ENCODE results near the gene AMN1. TPM values are rescaled to one million over a fixed set of nuclear protein-coding genes. Genes with fewer than 3 reads are reported as not detected.

The AMN1 gene
- total and polyA plus RNA-seq, 2 of the 4 experiments (the other 2 are of a cell fraction), result 3.4 to 5.2 TPM

GRCh38 chr12:31715283-31715825, 13.5 kb downstream of the AMN1 start:
- no peaks in the 10 kb centered on the region for H3K9me3 ChIP-seq (ENCODE audit: control insufficient read depth, insufficient read depth, low read length)
- H4K20me1 ChIP-seq (ENCODE audit: insufficient read depth, low read length), result no peaks in the 10 kb centered on the region
- no peak overlapping the region for H3K27ac ChIP-seq (ENCODE audit: insufficient read depth, low read length)
- no peak overlapping the region; the same call in 1 of the 2 replicates for H3K18ac ChIP-seq (ENCODE audit: low read depth, low read length)
- in situ Hi-C loops (cut with MboI; ENCODE audit: low sequenced_read_pairs), result no loop called here
- no peak overlapping the region for H3K23ac ChIP-seq (ENCODE audit: low read depth, low read length)
- no peak overlapping the region for H3K9ac ChIP-seq (ENCODE audit: low read depth, low read length)
- no peak overlapping the region for H2BK15ac ChIP-seq (ENCODE audit: low read depth, low read length)
- ChIA-PET CTCF (interaction anchor here (1.3 kb wide), 1 partner anchor 10 kb away, joined by 3 read pairs; no protein-coding TSS in a partner anchor), POLR2A (ENCODE audit: unreplicated experiment) (interaction anchor here (0.7 kb wide), 1 partner anchor 62 kb away, joined by 3 read pairs; no protein-coding TSS in a partner anchor)
- TF ChIP-seq RCOR1 (IDR thresholded peaks at IDR 0.05; ENCODE audit: insufficient replicate concordance, low read length) (no peak), CEBPB (IDR thresholded peaks at IDR 0.05; ENCODE audit: low read depth, low read length) (no peak), FOS (IDR thresholded peaks at IDR 0.05; ENCODE audit: low read depth, low read length) (no peak), POLR2A (IDR thresholded peaks at IDR 0.05; ENCODE audit: low read depth, low read length) (no peak), NFE2L2 (IDR thresholded peaks at IDR 0.05; ENCODE audit: low read depth, low read length) (no peak), MAZ (IDR thresholded peaks at IDR 0.05; ENCODE audit: borderline replicate concordance, low read depth, low read length) (no peak), MAFK (IDR thresholded peaks at IDR 0.05; ENCODE audit: low read depth, low read length) (no peak), MXI1 (IDR thresholded peaks at IDR 0.05; ENCODE audit: borderline replicate concordance, low read depth, low read length) (no peak), RFX5 (IDR thresholded peaks at IDR 0.05; ENCODE audit: low read depth, low read length) (no peak), SMC3 (IDR thresholded peaks at IDR 0.05; ENCODE audit: low read depth, low read length) (no peak), CHD1 (IDR thresholded peaks at IDR 0.05; ENCODE audit: low read depth, low read length) (no peak), RAD21 (IDR thresholded peaks at IDR 0.05; ENCODE audit: low read length) (no peak), CTCF (conservative IDR thresholded peaks at IDR 0.05; ENCODE audit: low read depth, low read length) (no peak), BHLHE40 (IDR thresholded peaks at IDR 0.05; ENCODE audit: low read depth, low read length) (no peak)
- TF ChIP-seq, protein P1, sequence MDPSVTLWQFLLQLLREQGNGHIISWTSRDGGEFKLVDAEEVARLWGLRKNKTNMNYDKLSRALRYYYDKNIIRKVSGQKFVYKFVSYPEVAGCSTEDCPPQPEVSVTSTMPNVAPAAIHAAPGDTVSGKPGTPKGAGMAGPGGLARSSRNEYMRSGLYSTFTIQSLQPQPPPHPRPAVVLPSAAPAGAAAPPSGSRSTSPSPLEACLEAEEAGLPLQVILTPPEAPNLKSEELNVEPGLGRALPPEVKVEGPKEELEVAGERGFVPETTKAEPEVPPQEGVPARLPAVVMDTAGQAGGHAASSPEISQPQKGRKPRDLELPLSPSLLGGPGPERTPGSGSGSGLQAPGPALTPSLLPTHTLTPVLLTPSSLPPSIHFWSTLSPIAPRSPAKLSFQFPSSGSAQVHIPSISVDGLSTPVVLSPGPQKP (IDR thresholded peaks at IDR 0.05; ENCODE audit: borderline replicate concordance, low read depth, low read length), result no peak
- TF ChIP-seq, protein P2, sequence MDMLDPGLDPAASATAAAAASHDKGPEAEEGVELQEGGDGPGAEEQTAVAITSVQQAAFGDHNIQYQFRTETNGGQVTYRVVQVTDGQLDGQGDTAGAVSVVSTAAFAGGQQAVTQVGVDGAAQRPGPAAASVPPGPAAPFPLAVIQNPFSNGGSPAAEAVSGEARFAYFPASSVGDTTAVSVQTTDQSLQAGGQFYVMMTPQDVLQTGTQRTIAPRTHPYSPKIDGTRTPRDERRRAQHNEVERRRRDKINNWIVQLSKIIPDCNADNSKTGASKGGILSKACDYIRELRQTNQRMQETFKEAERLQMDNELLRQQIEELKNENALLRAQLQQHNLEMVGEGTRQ (IDR thresholded peaks at IDR 0.05; ENCODE audit: low read depth, low read length), result no peak
- H2BK20ac ChIP-seq (ENCODE audit: low read depth, low read length), result no peak overlapping the region
- no peaks in the 10 kb centered on the region for H3K27me3 ChIP-seq (ENCODE audit: control insufficient read depth, insufficient read depth, low read length)
- no peak overlapping the region for H3K4me3 ChIP-seq (ENCODE audit: insufficient read depth, low read depth, low read length)
- H2AFZ ChIP-seq (replicated peaks; ENCODE audit: low read length, poor library complexity), result no peak overlapping the region
- H3K4ac ChIP-seq (ENCODE audit: low read depth, low read length), result no peak overlapping the region
- H4K8ac ChIP-seq (ENCODE audit: low read depth in 2 of 2, low read length in 2 of 2), result peak overlapping the region in 1 of 2 experiments; percentile 20; a peak in 1 of 4 replicates
- ATAC-seq (ENCODE audit: low read depth) (no peak; the same call in none of the 2 replicates), DNase-seq (peak; percentile 33)
- BruUV-seq (replicated peaks), result no TSS peak
- H3K4me2 ChIP-seq (ENCODE audit: low read depth, low read length), result peak overlapping the region; percentile 21; the same call in 1 of the 2 replicates
- H2BK120ac ChIP-seq (ENCODE audit: low read depth, low read length), result no peak overlapping the region
- no peak overlapping the region for H4K91ac ChIP-seq (ENCODE audit: insufficient read depth, low read depth, low read length)
- H3K9me1 ChIP-seq (ENCODE audit: insufficient read depth, low read length), result no peaks in the 10 kb centered on the region
- dilution Hi-C loops (cut with HindIII; ENCODE audit: low sequenced_read_pairs, unreplicated experiment), result no loop called here
- H3K4me1 ChIP-seq (ENCODE audit: control insufficient read depth, insufficient read depth, low read length), result no peaks in the 10 kb centered on the region
- H2AK5ac ChIP-seq (ENCODE audit: low read depth, low read length), result no peak overlapping the region
- H3K14ac ChIP-seq (replicated peaks; ENCODE audit: low read depth, low read length), result no peak overlapping the region
- no peaks in the 10 kb centered on the region for H3K36me3 ChIP-seq (ENCODE audit: control insufficient read depth, insufficient read depth, low read length)
- no peaks in the 10 kb centered on the region for H3K79me1 ChIP-seq (ENCODE audit: low read depth in 1 of 2, low read length in 2 of 2)
- WGBS, 2 experiments (ENCODE audit: extremely low coverage in 2 of 2, insufficient read length in 1 of 2), result 70% methylated on average over 3 of the region's 5 CpGs; no CpG with 5 or more reads in 1 of the 2 experiments
- intact Hi-C loops (cut with micrococcal nuclease), result no loop called here
- no peak overlapping the region for H3K56ac ChIP-seq (ENCODE audit: extremely low read depth, insufficient read depth, low read length)
- H2AK9ac ChIP-seq (replicated peaks; ENCODE audit: low read depth, low read length, poor library complexity), result no peak overlapping the region
- no peak overlapping the region; the same call in 1 of the 2 replicates for H4K5ac ChIP-seq (ENCODE audit: low read depth, low read length)
- H2BK5ac ChIP-seq (ENCODE audit: low read depth, low read length, poor library complexity, severe bottlenecking), result no peak overlapping the region
